Sigmoid colon (tissue), 3 donors: Measurements from ENCODE around the gene TBC1D23.

Experiments used
- POLR2A ChIP-seq, 2 donors: fragments of 450-650 bp; IDR thresholded peaks; one replicate each; pipeline ENCODE4 v1.6.1; 2016; ENCODE audit warnings: antibody characterized with exemption in 2 of 2, mild to moderate bottlenecking in 2 of 2, moderate library complexity in 2 of 2
- TF ChIP-seq, protein P1 (sequence below), 4 experiments: fragments of 450-650 bp in 3 of 4; fragments of 200-600 bp in 1 of 4; IDR thresholded peaks; one replicate each; pipeline ENCODE4 v1.5.1; 2016 to 2019; ENCODE audit warnings: antibody characterized with exemption in 4 of 4, mild to moderate bottlenecking in 3 of 4, moderate library complexity in 2 of 4

- TF ChIP-seq, protein P1, sequence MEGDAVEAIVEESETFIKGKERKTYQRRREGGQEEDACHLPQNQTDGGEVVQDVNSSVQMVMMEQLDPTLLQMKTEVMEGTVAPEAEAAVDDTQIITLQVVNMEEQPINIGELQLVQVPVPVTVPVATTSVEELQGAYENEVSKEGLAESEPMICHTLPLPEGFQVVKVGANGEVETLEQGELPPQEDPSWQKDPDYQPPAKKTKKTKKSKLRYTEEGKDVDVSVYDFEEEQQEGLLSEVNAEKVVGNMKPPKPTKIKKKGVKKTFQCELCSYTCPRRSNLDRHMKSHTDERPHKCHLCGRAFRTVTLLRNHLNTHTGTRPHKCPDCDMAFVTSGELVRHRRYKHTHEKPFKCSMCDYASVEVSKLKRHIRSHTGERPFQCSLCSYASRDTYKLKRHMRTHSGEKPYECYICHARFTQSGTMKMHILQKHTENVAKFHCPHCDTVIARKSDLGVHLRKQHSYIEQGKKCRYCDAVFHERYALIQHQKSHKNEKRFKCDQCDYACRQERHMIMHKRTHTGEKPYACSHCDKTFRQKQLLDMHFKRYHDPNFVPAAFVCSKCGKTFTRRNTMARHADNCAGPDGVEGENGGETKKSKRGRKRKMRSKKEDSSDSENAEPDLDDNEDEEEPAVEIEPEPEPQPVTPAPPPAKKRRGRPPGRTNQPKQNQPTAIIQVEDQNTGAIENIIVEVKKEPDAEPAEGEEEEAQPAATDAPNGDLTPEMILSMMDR (IDR thresholded peaks at IDR 0.05): no peak
- no peak for TF ChIP-seq POLR2A (IDR thresholded peaks at IDR 0.05)
Observed at GRCh38 chr3:100277255-100277800, 16.5 kb downstream of the TBC1D23 start.
